SJCRH30 (cell line): ENCODE measurements around the gene ACTR3C. TPM values are rescaled to one million over a fixed set of nuclear protein-coding genes. Genes with fewer than 3 reads are reported as not detected.

ENCODE experiments used
- DNase-seq, 2 experiments: peaks; one replicate each; pipeline ENCODE4 v3.0.0-alpha.2; 2015 to 2020
- H3K27ac ChIP-seq: fragments of 250-450 bp; sonication (Bioruptor Pico); 2 replicates; pipeline ENCODE4 v1.5.1; 2020; ENCODE audit warnings: mild to moderate bottlenecking, moderate library complexity
- H3K27me3 ChIP-seq: fragments of 250-450 bp; sonication (Bioruptor Pico); 2 replicates; pipeline ENCODE4 v1.5.1; 2020; ENCODE audit warnings: mild to moderate bottlenecking, moderate library complexity
- H3K36me3 ChIP-seq: fragments of 250-450 bp; sonication (Bioruptor Pico); 2 replicates; pipeline ENCODE4 v1.5.1; 2020; ENCODE audit warnings: mild to moderate bottlenecking, moderate library complexity
- H3K4me1 ChIP-seq: fragments of 250-450 bp; sonication (Bioruptor Pico); 2 replicates; pipeline ENCODE4 v1.5.1; 2020; ENCODE audit warnings: mild to moderate bottlenecking, moderate library complexity
- H3K4me3 ChIP-seq: fragments of 250-450 bp; sonication (Bioruptor Pico); 2 replicates; pipeline ENCODE4 v1.5.1; 2020; ENCODE audit warnings: mild to moderate bottlenecking, moderate library complexity
- H3K9me3 ChIP-seq: fragments of 250-450 bp; sonication (Bioruptor Pico); replicated peaks from 2 replicates; pipeline ENCODE4 v1.5.1; 2020; ENCODE audit warnings: mild to moderate bottlenecking, moderate library complexity
- total RNA-seq: library from RNA; depleted of rRNA; stranded (reverse); fragments of >200 nt; shearing (Covaris generic); gene quantifications from 2 replicates; pipeline ENCODE4 v1.2.3, GENCODE V29; 2014

ACTR3C gene
- total RNA-seq, 1 experiment from 2014 or later, result 4.6 TPM

DNA sequence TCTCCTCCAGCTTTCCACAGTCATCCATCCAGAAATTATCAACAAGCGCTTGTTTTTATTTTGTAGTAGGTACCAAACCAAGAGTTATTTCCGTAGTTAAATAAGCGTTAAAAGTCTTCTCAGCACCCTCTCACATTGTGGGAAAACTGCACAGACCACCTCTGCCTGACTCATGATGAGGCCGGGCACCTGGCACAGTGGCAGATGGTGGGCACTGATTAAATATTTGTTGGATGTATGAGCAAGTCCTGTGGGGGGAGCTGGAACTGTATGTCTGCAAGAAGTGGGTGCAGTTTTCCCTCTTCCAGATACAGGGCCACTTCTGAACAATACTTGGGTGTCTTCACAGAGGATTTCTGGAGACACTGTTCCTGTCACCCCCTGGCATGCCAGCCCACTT, 40.0 kb upstream of the ACTR3C start:
- no peak for DNase-seq
- H3K27me3 ChIP-seq, result no peaks in the 10 kb centered on the region
- peaks cover 55% of the 10 kb centered on the region for H3K4me1 ChIP-seq
- H3K9me3 ChIP-seq, result no peaks in the 10 kb centered on the region
- H3K36me3 ChIP-seq, result no peaks in the 10 kb centered on the region
- no peak overlapping the region for H3K4me3 ChIP-seq
- H3K27ac ChIP-seq, result peak overlapping the region; percentile 3; the same call in 1 of the 2 replicates

DNA sequence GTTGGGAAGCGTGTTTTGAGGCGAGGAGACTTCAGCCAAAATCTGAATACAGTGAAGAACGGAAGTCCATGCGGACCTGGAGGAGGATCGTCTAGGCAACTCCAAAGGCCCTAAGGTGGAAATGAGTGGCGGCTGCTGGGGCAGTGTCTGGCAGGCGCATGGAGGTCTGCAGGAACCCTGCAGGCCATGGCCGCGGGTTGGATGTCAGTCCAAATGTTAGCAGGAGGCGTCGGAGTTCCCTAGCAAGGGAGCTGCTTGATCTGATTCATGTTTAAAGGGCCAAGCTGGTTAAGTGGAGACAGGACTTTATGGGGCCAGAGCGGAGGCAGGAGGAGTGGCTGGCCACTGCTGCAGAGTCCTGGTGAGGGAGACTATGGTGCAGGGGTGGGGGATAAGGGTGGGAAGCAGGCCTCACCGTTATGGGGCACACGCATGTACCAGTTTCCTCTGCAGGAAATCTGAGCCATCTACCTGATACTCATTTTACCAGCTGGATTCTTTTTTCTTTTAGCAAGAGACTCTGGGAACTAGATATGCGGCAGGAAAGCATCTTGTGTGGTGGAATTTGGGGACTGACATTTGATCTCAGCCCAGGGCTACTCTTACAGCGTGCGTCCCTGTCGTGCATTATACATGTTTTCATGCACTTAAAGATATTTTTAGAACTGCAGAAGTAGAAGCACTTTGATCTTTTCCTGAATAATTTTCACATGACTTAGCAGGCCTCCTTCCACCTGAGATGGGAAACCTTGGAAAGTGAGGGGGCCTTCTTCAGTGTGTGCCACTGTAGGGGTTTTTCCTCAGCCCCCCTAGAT, 38.7 kb upstream of the ACTR3C start:
- Histone ChIP-seq H3K4me3 (no peak overlapping the region), H3K36me3 (no peaks in the 10 kb centered on the region), H3K9me3 (no peaks in the 10 kb centered on the region), H3K4me1 (peaks cover 62% of the 10 kb centered on the region), H3K27me3 (no peaks in the 10 kb centered on the region), H3K27ac (no peak overlapping the region)
- peak; percentile 33 to 55 for DNase-seq

DNA sequence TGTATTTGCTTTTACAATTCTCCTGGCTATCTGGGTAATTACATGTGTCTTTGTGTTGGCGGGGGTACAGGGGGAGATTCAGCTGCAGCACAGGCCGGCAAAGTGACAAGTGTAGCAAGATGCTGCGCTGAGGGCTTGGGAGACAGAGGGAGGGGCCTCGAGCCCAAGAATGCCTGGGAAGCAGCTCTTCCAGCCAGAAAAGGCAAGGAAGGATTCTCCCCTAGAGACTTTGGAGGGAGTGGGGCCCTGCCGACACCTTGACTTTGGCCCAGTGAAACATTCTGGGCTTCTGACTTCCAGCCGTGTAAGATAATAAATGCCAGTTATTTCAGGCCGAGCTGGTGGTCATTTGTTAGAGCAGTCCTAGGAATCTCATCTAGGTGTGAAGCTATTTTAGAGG, 38.1 kb upstream of the ACTR3C start:
- peaks cover 66% of the 10 kb centered on the region for H3K4me1 ChIP-seq
- DNase-seq, result no peak
- H3K4me3 ChIP-seq, result no peak overlapping the region
- H3K27me3 ChIP-seq, result no peaks in the 10 kb centered on the region
- no peaks in the 10 kb centered on the region for H3K36me3 ChIP-seq
- H3K9me3 ChIP-seq, result no peaks in the 10 kb centered on the region
- H3K27ac ChIP-seq, result no peak overlapping the region

DNA sequence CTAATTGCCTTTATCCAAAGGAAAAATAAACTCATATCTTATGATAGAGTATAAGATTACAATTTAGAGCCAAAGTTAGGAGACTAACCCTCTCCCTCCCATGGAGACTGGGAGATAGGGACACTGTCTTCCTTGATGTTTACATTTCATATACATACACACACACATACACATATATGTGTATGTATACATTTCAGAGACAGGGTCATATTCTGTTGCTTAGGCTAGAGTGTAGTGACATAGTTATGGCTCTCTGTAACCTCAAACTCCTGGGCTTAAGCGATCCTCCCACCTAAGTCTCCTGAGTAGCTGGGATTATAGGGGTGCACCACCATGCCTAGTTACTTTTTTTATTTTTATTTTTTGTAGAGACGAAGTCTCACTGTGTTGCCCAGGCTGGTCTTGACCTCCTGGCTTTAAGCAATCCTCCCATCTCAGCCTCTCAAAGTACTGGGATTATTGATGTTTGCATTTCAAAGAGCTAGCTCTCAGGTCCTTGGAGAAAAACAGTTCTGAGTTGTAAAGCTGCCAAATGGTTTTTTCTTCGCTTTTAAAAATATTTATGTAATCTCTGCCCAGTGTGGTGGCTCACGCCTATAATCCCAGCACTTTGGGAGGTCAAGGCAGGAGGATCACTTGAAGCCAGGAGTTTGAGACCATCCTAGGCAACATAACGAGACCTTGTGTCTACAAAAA, 37.2 kb upstream of the ACTR3C start:
- no peaks in the 10 kb centered on the region for H3K9me3 ChIP-seq
- no peaks in the 10 kb centered on the region for H3K36me3 ChIP-seq
- no peak for DNase-seq
- no peak overlapping the region for H3K4me3 ChIP-seq
- no peak overlapping the region for H3K27ac ChIP-seq
- H3K27me3 ChIP-seq, result no peaks in the 10 kb centered on the region
- H3K4me1 ChIP-seq, result peaks cover 66% of the 10 kb centered on the region

DNA sequence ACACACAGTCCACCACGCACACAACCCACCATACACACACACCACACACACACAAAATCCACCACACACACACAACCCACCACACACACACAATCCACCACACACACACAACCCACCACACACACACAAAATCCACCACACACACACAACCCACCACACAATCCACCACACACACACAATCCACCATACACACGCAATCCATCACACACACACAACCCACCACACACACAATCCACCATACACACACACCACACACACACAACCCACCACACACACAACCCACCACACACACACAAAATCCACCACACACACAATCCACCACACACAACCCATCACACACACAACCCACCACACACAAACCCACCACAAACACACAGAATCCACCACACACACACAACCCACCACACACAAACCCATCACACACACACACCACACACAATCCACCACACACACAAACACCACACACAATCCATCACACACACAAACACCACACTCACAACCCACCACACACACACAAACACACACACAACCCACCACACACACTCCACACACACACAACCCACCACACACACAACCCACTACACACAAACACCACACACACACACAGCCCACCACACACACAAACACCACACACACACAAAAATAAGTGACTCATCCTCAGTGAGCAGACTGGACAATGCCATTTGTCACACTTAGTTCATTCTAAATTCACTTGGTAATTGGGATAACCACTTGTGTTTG, 36.4 kb upstream of the ACTR3C start:
- H3K36me3 ChIP-seq, result no peaks in the 10 kb centered on the region
- peaks cover 70% of the 10 kb centered on the region for H3K4me1 ChIP-seq
- H3K9me3 ChIP-seq, result no peaks in the 10 kb centered on the region
- DNase-seq, result no peak
- H3K27ac ChIP-seq, result no peak overlapping the region
- H3K27me3 ChIP-seq, result no peaks in the 10 kb centered on the region
- no peak overlapping the region for H3K4me3 ChIP-seq

DNA sequence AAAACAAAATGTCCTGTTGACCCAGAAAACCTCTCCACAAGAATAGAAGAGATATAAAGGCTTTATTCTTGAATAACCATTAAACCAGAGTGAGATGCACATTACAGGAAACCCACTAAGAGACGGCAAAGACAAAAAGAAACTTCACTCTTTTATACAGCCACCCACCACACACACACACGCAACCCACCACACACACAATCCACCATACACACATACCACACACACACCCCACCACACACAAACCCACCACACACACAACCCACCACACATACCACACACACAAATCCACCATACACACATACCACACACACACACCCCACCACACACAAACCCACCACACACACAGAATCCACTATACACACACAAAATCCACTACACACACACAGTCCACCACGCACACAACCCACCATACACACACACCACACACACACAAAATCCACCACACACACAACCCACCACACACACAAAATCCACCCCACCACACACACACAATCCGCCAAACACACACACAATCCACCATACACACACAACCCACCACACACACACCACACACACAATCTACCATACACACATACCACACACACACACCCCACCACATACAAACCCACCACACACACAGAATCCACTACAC, 35.8 kb upstream of the ACTR3C start:
- peaks cover 67% of the 10 kb centered on the region for H3K4me1 ChIP-seq
- DNase-seq, result no peak

DNA sequence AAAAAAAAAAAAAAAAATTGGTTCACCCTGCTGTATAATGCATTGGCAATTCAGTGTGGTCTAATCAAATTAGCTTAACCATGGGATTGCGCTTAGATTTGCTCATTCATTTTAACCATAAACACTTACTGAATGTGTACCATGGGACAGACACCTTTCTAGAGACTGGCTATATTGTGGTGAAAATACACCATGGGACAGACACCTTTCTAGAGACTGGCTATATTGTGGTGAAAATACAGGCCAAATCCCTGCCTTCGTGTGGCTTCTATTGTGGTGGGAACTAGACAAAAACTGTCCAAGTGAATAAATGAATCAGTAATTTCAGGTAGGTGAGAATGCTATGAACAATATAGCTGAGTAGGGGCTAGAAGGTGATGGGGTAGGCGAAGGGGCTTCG, 35.1 kb upstream of the ACTR3C start:
- Histone ChIP-seq H3K36me3 (no peaks in the 10 kb centered on the region), H3K4me1 (peaks cover 60% of the 10 kb centered on the region), H3K4me3 (no peak overlapping the region), H3K27me3 (no peaks in the 10 kb centered on the region), H3K27ac (no peak overlapping the region), H3K9me3 (no peaks in the 10 kb centered on the region)
- DNase-seq, result no peak

More for the DNA sequence above, 35.8 kb upstream of the ACTR3C start:
- Histone ChIP-seq H3K4me3 (no peak overlapping the region), H3K9me3 (no peaks in the 10 kb centered on the region), H3K36me3 (no peaks in the 10 kb centered on the region), H3K27ac (no peak overlapping the region), H3K27me3 (no peaks in the 10 kb centered on the region)

DNA sequence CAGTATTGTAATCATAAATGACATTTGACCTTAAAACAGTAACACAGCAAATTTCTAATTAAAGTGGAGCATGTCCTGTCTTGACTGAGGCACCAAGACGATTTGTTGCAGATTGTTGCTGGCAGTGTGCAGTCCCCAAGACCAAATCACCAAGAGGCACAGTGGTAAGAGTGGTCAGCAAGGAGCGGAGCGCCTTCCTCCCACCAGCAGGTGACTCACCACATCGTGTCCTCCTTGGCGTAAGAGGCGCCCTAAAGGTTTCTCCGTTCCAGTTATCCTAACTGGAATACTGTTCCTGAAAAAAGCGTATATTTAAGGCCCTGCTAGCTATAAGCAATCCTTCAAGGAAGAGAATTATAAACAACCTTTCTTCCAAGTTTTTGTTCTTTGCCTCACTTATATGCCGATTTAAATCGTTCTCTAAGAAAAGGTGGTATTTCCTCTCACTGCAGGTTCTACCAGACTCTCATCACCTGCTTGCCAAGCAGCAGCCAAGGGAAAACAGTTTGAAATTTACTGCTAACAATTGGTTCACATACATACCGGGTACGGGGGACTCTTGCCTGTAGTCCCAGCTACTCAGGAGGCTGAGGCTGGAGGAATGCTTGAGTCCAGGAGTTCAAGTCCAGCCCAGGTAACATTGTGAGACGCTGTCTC, 34.6 kb upstream of the ACTR3C start:
- Histone ChIP-seq H3K4me1 (peaks cover 55% of the 10 kb centered on the region), H3K27me3 (no peaks in the 10 kb centered on the region), H3K36me3 (no peaks in the 10 kb centered on the region), H3K27ac (peak overlapping the region; percentile 21), H3K4me3 (no peak overlapping the region), H3K9me3 (no peaks in the 10 kb centered on the region)
- DNase-seq, result peak in 1 of 2 experiments; percentile 53

DNA sequence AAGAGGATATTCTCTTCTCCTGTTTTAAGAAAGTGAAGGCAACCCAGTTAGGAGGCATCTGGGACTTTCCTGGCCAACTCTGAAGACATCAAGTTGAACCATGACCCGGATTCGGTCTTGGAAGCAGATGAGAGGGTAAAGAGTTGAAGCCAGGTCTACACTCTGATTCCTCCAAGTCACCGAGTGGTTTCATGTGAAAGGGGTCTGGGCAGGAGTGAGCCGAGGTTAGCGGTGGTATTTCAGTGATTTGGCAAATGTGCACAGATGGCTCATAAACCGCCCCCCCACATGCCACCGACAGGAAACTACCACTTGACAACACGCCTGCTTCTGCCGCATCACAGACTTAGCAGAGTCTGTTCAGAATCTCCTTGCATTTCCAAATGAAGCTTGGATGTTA, 33.9 kb upstream of the ACTR3C start:
- DNase-seq, result peak; percentile 86 to 90
- H3K27ac ChIP-seq, result peak overlapping the region; percentile 21

DNA sequence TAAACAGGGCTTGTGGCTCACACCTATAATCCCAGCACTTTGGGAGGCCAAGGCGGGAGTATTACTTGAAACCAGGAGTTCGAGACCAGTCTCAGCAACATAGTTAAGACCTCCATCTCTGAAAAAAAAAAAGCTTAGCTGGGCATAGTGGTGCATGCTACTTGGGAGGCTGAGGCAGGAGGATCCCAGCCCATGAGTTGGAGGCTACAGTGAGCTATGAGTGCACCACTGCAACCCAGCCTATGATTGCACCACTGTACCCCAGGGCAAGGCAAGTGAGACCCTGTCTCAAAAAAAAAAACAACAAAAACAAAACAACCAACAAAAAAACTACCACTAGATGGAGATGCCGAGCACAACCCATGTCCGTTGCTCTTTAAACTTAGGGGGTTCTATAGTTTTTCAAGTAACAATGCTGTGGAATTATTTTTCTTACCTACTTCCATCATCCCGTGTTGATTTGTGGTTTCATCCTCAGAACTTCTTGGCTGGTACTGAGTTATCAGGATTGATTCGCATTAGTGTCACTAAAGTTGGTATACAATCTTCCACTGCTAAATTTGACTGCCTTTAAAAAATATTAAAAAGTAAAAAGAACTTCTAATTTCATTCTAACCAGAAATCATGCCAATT, 33.0 kb upstream of the ACTR3C start:
- no peaks in the 10 kb centered on the region for H3K9me3 ChIP-seq
- H3K27ac ChIP-seq, result no peak overlapping the region; the same call in 1 of the 2 replicates
- H3K4me1 ChIP-seq, result peaks cover 40% of the 10 kb centered on the region
- no peak overlapping the region for H3K4me3 ChIP-seq
- no peaks in the 10 kb centered on the region for H3K27me3 ChIP-seq
- no peaks in the 10 kb centered on the region for H3K36me3 ChIP-seq
- DNase-seq, result peak in 1 of 2 experiments; percentile 77

More for the DNA sequence above, 33.9 kb upstream of the ACTR3C start:
- H3K4me3 ChIP-seq, result no peak overlapping the region
- peaks cover 49% of the 10 kb centered on the region for H3K4me1 ChIP-seq
- H3K27me3 ChIP-seq, result no peaks in the 10 kb centered on the region
- no peaks in the 10 kb centered on the region for H3K9me3 ChIP-seq
- no peaks in the 10 kb centered on the region for H3K36me3 ChIP-seq

DNA sequence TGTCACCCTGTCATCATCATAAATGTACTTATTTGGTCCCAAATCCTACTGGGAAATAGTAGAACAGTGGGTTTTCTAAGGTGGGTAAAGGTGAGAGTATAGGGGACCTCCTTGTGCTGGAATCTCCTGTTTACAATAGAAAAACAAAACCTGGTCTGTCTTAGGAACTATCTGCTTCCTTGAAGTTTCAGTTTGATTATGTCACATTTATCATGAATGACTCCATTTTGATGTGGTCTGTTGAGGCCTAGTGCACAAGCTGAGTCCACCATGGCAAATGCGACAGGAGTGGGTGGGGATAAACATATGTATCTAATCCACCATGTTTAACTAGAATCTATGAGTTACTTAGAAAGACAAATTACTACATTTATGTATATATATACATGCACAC, 32.3 kb upstream of the ACTR3C start:
- Histone ChIP-seq H3K4me1 (peaks cover 35% of the 10 kb centered on the region), H3K9me3 (no peaks in the 10 kb centered on the region), H3K36me3 (no peaks in the 10 kb centered on the region), H3K27me3 (no peaks in the 10 kb centered on the region), H3K27ac (no peak overlapping the region), H3K4me3 (no peak overlapping the region)
- DNase-seq, result no peak

DNA sequence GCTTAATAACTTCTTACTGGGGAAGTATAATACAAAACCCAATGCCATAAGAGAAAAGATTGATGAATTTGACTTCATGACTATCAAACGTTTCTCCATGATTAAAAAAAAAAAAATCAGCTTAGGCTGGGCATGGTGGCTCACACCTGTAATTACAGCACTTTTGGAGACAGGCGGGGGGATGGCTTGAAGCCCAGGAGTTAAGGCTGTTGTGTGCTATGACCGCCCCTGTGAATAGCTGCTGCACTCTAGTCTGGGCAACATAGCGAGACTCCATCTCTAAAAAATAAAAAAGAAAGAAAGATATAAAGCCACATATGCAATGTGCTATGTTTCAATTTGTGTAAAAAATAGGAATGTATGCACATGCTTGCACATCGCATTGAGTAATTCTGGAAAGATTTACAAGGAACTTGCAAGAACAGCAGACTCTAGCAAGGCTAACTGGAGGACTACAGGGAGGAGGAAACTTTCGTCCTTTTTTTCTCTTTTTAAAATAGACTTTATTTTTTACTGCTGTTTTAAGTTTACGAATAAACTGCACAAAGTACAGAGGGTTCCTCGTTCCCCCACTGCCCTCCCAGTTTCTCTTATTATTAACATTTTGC, 28.3 kb upstream of the ACTR3C start:
- 0 out of 2 replicates have a peak, but pooled peaks cover 7% of the 10 kb centered on the region for H3K9me3 ChIP-seq
- no peaks in the 10 kb centered on the region for H3K27me3 ChIP-seq
- peaks cover 6% of the 10 kb centered on the region for H3K4me1 ChIP-seq
- no peaks in the 10 kb centered on the region for H3K36me3 ChIP-seq
- no peak overlapping the region for H3K27ac ChIP-seq
- no peak for DNase-seq
- no peak overlapping the region for H3K4me3 ChIP-seq

DNA sequence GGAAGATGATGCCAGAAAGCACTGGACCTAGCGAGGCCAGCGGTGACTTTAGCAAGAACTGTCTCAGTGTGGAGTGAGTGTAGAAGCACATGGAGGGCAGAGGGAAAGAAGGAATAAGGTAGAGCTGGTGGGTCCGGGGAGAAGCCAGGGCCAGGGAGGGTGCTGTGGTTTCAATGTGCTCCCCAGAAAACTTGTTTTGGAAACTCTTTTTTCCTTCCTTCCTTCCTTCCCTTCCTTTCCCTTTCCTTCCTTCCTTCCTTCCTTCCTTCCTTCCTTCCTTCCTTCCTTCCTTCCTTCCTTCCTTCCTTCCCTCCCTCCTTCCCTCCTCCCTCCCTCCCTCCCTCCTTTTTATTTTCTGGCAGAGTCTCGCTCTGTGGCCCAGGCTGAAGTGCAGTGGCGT, 23.6 kb upstream of the ACTR3C start:
- Histone ChIP-seq H3K36me3 (no peaks in the 10 kb centered on the region), H3K4me3 (no peak overlapping the region), H3K27me3 (no peaks in the 10 kb centered on the region), H3K27ac (no peak overlapping the region), H3K9me3 (peaks cover 22% of the 10 kb centered on the region), H3K4me1 (no peaks in the 10 kb centered on the region)
- DNase-seq, result no peak
